Activated CD4-positive, CD25-positive, alpha-beta regulatory T cell treated with anti-CD3 and anti-CD28 coated beads, Interleukin-2, amount 50 U/mL, for 72 hours (primary cell): ENCODE measurements around the gene ARFRP1.

Experiments
- DNase-seq: peaks from one replicate; pipeline ENCODE4 v3.0.0; 2021

ARFRP1 gene

DNA sequence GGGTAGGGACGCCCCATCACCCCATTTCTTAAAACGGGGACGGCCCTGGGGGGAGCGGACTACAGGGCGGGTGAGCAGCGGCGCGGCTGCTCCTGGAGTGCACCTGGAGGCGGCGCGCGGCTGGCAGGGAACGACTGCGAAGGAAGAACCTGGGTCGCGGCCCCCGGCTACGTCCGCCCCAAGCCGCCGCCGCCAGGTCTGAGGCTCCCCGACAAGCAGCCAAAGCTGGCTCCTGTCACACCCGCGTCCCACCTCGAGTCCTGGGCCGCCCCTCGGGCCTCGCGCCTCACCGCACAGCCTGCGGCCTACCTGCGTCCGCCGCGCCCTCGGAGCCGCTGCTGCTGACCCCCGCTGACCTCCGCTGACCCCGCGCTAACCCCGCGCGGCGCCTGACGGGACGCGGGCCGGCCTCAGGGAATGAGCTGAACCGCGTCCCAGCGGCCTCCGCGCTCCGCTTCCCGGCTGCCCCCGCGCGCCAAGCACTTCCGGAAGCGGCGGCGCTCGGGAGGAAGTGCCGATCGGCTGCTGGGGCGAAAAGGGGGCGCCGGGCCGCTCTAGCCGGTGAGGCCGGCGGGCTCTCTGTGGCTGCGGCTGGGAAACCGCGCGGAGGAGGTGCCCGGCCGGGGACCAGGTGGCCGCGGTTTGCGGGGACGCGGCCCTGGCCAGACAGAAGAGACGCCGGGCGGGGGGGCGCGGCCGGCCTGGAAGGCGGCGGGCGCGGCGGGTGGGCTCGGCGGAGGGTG is at the start of gene ARFRP1, which contains the start of gene ZGPAT:
TSS of gene ARFRP1 (minus strand) at position 419 of the 743 bp plus-strand sequence. CDS start 885 bp downstream, outside the sequence.
TSS of gene ZGPAT (plus strand) at position 482 of the 743 bp plus-strand sequence. CDS start 542 bp downstream, outside the sequence.
- DNase-seq = peak; percentile 89

- DNase-seq = no peak
These were observed 48.8 kb upstream of the ARFRP1 start for GRCh38 chr20:63756648-63756991.

GRCh38 chr20:63755933-63756647 is 48.3 kb upstream of the ARFRP1 start:
- no peak for DNase-seq

GRCh38 chr20:63754008-63754407 is 46.2 kb upstream of the ARFRP1 start:
- DNase-seq = no peak

GRCh38 chr20:63753381-63753780 is 45.6 kb upstream of the ARFRP1 start:
- DNase-seq = no peak

GRCh38 chr20:63752411-63753101 is 44.8 kb upstream of the ARFRP1 start:
- no peak for DNase-seq

- no peak for DNase-seq
These were observed 43.9 kb upstream of the ARFRP1 start for GRCh38 chr20:63751471-63752271.

DNA sequence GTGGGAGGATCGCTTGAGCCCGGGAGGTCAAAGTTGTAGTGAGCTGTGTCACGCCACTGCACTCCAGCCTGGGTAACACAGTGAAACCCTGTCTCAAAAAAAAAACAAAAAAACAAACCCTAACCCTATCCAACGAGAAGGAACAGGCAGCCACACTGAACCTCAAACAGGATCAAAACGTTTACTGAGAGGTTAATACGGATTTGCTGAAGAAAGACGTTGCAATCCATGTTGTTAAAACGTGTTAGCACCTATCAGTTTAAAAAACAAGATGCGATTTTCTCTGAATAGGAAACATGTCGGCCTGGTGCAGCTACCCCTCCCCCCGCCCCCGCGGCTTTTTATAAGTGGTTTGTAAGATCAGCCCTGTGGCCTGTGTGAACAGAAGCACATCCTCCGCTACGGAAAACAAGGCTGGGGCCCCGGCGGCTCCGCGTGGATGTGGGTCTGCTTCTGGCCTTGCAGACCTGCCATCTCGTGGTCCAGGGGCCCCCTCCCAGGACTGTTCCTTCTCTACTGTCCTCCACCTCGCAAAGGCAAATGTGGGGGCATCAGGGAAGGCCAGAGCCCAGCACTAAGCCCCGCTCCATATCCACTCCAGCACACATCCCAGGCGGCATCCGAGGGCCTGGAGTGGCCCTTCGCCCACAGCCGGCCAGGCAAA is 43.2 kb upstream of the ARFRP1 start:
- DNase-seq = no peak

- no peak for DNase-seq
These were observed 42.1 kb upstream of the ARFRP1 start for GRCh38 chr20:63749597-63750508.

DNA sequence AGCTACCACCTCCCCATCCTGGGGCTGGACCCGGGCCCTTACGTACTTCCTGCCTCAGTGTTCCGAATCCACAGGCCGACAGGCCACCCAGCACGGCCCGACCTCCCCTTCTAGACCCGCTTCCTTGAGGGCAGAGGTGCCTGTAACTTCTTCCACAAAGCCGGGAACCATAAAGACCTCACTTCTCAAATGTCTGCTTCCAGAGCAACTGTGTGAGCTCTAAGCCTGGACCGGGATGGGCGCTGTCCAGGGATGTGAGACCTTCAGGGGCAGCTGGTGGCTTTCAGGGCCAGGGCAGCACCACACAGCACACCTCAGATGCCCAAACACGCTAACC is 41.1 kb upstream of the ARFRP1 start:
- no peak for DNase-seq

GRCh38 chr20:63748070-63748933 is 40.5 kb upstream of the ARFRP1 start:
- DNase-seq = no peak

DNA sequence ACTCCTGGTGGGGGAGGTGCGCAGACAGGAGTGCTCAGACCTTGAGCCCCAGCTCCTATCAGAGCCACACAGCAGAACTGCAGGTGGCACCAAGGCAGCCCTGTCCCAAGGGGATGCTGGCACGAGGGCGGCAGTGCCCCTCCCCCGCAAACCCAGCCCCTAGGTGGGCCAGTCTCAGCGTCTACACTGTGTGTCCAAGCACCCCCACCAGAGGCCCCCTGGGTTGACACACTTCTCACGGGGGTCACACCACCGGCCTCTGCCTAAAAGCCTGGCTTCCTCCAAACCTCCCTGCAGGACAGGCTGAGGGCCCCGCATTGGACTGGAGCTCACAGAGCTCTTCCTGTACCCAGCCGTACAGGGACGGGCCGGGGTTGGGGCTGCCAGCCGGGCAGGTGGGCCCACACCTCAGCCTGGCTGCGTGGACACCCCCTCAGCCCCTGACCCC is 39.9 kb upstream of the ARFRP1 start:
- DNase-seq = no peak

GRCh38 chr20:63746751-63747315 is 39.1 kb upstream of the ARFRP1 start:
- no peak for DNase-seq

DNA sequence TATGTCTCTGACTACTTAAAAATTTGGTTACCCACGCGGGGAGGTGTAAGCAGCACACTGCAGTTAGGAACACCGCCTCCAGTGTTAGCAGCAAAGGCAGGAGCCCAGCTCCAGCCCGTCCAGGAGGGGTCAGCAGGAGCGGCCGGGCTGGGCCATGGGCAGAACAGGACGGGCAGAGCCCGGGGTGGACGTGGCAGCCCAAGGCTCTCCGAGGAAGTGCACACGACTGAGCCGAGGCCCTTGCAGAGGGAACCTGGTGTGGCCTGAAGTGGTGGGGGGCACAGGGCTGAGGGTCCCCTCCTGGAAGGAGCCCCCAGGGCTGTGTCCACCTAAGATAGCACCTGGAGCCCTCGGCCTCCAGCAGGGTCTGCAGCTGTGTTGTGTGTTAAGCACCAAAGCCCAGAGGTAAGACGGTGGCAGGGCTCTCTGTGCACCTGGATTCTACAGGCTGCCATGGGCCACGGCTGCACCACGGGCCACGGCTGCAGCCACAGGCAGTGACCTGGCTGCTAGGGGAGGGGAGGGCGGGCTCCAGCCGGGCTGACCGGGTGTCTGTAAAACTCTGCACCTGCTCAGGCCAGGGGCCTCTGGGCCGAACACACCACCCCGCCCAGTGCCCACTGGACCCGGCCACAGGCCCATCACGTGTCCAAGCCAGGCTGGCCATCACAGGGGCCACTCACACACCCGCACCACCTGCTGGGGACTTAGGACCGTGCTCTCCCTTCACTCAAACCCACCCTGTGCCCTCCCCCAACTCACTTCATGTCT is 38.4 kb upstream of the ARFRP1 start:
- DNase-seq = no peak

- DNase-seq = no peak
These were observed 37.6 kb upstream of the ARFRP1 start for GRCh38 chr20:63745424-63745805.

GRCh38 chr20:63744574-63745423 is 37.0 kb upstream of the ARFRP1 start:
- DNase-seq = no peak

DNA sequence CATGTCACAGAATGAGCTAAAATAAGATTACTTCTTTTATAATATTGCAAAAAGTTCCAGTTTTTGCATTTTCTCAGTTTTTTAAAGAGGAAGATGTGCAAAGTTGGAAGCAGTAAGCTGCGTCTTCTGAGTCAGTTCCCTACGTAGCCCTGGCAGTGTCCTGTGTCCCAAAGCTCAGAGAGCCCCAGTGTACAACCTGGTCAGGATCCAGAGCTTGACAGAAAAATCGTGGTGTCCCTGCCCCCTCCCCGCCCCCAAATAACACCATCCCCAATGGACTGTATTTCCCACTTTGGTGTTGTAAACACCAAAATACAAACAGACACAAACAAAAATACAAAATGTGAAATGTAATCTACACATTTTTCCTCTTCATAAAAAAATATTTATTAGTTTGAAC is 36.4 kb upstream of the ARFRP1 start:
- no peak for DNase-seq
